Ovary (tissue), 3 donors: ENCODE results near the gene ZNHIT2.

ENCODE experiments used
- EP300 ChIP-seq: sonication (generic); formaldehyde crosslinking; IDR thresholded peaks from one replicate; pipeline ENCODE4 v1.6.1; 2017; ENCODE audit warnings: antibody characterized with exemption
- POLR2A ChIP-seq: fragments of 450-650 bp; IDR thresholded peaks from one replicate; pipeline ENCODE4 v1.6.1; 2017; ENCODE audit warnings: antibody characterized with exemption, mild to moderate bottlenecking, moderate library complexity
- TF ChIP-seq, protein P1 (sequence below), 3 donors: fragments of 450-650 bp in 2 of 3; fragments of 200-600 bp in 1 of 3; IDR thresholded peaks; one replicate each; pipeline versions ENCODE4 v1.5.1 to v1.8.0; 2016 to 2022; ENCODE audit warnings: antibody characterized with exemption in 3 of 3, mild to moderate bottlenecking in 1 of 3
- donor health status: DM: no; HTN: no; CAD: no.

DNA sequence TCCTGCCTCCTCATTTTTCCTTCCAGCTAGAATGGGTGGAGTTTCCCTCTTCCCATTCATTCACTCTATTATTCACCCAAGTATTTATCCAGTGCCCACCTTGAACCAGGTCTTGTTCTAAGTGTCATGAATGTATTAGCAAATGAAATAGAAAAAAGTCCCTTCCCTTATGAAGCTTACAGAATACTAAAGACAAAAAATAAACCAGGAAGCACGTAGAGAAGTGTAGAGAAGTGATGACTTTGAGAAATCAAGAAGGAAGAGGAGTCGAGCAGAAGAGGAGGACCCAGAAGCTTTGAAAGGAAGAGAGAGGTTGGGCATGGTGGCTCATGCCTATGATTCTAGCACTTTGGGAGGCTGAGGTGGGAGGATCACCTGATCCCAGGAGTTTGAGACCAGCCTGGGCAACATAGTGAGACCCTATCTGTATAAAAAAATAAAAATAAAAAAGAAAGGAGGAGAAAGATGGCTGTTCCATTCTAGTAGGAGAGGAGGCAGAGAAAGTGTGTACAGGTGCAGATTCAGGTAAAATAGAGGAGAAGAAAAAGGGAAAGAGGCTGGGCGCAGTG lies 33.9 kb upstream of the ZNHIT2 start:
- TF ChIP-seq, protein P1, sequence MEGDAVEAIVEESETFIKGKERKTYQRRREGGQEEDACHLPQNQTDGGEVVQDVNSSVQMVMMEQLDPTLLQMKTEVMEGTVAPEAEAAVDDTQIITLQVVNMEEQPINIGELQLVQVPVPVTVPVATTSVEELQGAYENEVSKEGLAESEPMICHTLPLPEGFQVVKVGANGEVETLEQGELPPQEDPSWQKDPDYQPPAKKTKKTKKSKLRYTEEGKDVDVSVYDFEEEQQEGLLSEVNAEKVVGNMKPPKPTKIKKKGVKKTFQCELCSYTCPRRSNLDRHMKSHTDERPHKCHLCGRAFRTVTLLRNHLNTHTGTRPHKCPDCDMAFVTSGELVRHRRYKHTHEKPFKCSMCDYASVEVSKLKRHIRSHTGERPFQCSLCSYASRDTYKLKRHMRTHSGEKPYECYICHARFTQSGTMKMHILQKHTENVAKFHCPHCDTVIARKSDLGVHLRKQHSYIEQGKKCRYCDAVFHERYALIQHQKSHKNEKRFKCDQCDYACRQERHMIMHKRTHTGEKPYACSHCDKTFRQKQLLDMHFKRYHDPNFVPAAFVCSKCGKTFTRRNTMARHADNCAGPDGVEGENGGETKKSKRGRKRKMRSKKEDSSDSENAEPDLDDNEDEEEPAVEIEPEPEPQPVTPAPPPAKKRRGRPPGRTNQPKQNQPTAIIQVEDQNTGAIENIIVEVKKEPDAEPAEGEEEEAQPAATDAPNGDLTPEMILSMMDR (IDR thresholded peaks at IDR 0.05), result no peak
- TF ChIP-seq POLR2A (no peak), EP300 (no peak)
